NCI-H460 (cell line): ENCODE measurements around the gene KIF1B. TPM values are rescaled to one million over a fixed set of nuclear protein-coding genes. Genes with fewer than 3 reads are reported as not detected.
"Not testable (repeated sequence)": the region's sequence is repeated elsewhere in the genome, so short reads cannot be mapped to it uniquely, and the experiment has no call there.

Source experiments
- DNase-seq: peaks from one replicate; pipeline ENCODE4 v3.0.0-alpha.2; 2016; ENCODE audit warnings: low read depth; ENCODE audit errors: extremely low read depth
- small RNA-seq, 2 experiments: library from RNA; depleted of rRNA; stranded (forward); fragments of <200 nt; gene quantifications; one replicate each; pipeline ENCODE3, GENCODE V24; 2014
- total RNA-seq: library from RNA; depleted of rRNA; stranded (reverse); fragments of >200 nt; shearing (Covaris generic); gene quantifications from 2 replicates; pipeline ENCODE4 v1.2.3, GENCODE V29; 2014; rRNA removed

Gene KIF1B
- total RNA-seq, 1 experiment from 2014 or later: 15.2 TPM

GRCh38 chr1:10415211-10415930, 205.0 kb downstream of the KIF1B start:
- DNase-seq: peak; percentile 96

GRCh38 chr1:10415967-10416366, 205.6 kb downstream of the KIF1B start:
- not testable (repeated sequence) for DNase-seq

- not testable (repeated sequence) for DNase-seq
Measured at GRCh38 chr1:10418741-10419140, 208.4 kb downstream of the KIF1B start.

- no peak for DNase-seq
Measured at GRCh38 chr1:10419351-10419750, 209.0 kb downstream of the KIF1B start.

GRCh38 chr1:10421637-10422036, 211.3 kb downstream of the KIF1B start:
- DNase-seq: no peak

GRCh38 chr1:10424034-10424433, 213.7 kb downstream of the KIF1B start:
- no peak for DNase-seq

GRCh38 chr1:10424651-10425050, 214.3 kb downstream of the KIF1B start:
- DNase-seq: no peak

GRCh38 chr1:10425826-10426534, 215.6 kb downstream of the KIF1B start:
- DNase-seq: not testable (repeated sequence)

- not testable (repeated sequence) for DNase-seq
Measured at GRCh38 chr1:10426535-10426848, 216.1 kb downstream of the KIF1B start.

GRCh38 chr1:10428984-10429383, 218.6 kb downstream of the KIF1B start:
- no peak for DNase-seq

- DNase-seq: no peak
Measured at GRCh38 chr1:10429868-10430215, 219.5 kb downstream of the KIF1B start.

- peak; percentile 75 for DNase-seq
Measured at GRCh38 chr1:10430216-10431069, 220.1 kb downstream of the KIF1B start, which contains the start of gene CENPS. Gene CENPS (plus strand): TSS chr1:10430433. CDS start chr1:10430518, 85 bp downstream.

Small RNAs within 50 kb of the gene (small RNA-seq; reads per million reads assigned to genes)
- gene MIR1273D (0 reads per million in 2 experiments), gene RNU6-37P (0 reads per million in 2 experiments), gene RNU6-828P (0 reads per million in 2 experiments)

Other genes with a start within 250 kb of the KIF1B start
- gene RBP7, start 213.3 kb upstream of the KIF1B start, total RNA-seq: 0.49 and 0.62 TPM in 2 replicates
- gene UBE4B, start 177.6 kb upstream of the KIF1B start, total RNA-seq: 18.8 and 23.6 TPM in 2 replicates
- 439 and 614 TPM in 2 replicates for gene PGD, start 188.5 kb downstream of the KIF1B start, total RNA-seq
- 22.3 and 26.8 TPM in 2 replicates for gene CENPS, start 219.9 kb downstream of the KIF1B start, total RNA-seq
- 0.12 TPM in 1 of 2 replicates, not detected in the other for gene CORT, start 239.5 kb downstream of the KIF1B start, total RNA-seq